Inflammatory macrophage treated with lipopolysaccharide for 1 hour (primary cell): ENCODE results near the gene NEURL1B.

Experiments used
- DNase-seq, 2 donors: peaks; one replicate each; pipeline ENCODE4 v3.0.0-alpha.2; 2020 to 2022

NEURL1B gene

DNA sequence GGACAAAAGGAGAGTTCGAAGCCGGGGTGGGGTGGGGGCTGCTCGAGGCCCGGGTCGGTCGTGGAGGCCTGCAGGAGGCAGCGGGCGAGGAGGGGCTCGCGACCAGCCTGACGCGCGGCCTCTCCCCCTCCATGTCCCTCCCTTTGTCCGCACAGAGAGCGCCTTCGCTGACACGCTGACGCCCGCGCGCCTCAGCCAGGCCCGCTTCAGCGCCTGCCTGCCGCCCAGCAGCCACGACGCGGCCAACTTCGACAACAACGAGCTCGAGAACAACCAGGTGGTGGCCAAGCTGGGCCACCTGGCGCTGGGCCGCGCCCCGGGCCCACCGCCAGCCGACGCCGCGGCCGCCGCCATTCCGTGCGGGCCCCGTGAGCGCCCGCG, 42.2 kb downstream of the NEURL1B start:
- DNase-seq = no peak

DNA sequence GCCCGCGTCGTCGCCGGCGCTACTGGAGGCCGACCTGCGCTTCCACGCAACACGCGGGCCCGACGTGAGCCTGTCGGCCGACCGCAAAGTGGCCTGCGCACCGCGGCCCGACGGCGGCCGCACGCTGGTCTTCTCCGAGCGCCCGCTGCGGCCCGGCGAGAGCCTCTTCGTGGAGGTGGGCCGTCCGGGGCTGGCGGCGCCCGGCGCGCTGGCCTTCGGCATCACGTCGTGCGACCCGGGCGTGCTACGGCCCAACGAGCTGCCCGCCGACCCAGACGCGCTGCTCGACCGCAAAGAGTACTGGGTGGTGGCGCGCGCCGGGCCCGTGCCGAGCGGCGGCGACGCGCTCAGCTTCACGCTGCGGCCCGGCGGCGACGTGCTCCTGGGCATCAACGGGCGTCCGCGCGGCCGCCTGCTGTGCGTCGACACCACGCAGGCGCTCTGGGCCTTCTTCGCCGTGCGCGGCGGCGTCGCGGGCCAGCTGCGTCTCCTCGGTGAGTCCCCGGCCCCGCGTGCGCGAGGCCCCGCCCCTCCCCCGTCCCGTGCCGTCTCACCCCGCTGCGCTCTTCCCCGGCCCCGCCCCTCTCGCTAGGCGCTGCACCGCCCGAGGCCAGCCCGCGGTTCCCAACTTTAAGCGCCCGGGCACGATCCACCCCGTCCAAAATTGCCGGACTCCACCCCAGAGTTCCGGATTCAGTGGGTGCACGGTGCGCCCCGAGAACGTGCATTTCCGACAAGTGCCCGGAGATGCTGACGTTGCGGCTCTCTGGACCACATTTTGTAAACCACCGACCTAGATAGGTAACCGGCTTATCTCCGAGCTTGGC, 42.8 kb downstream of the NEURL1B start:
- DNase-seq = no peak

DNA sequence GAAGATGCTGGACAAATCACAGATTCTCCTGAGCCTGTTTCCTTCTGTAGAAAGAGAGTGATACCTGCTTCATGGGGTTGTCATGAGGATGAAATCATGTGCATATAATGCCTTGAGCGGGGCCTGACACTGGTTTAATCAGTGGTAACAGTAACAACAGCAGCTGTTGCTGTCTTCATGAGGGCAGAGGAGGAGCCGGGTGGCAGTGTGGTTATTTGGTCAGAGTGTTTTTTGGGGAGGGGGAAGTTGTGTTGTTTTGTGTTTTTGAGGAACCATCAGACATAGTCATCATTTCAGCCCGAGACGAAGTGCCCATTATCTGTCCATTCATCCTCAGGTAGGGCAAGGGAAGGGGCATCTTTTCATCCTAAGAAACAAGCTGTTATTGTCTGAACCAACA, 44.0 kb downstream of the NEURL1B start:
- no peak for DNase-seq

DNA sequence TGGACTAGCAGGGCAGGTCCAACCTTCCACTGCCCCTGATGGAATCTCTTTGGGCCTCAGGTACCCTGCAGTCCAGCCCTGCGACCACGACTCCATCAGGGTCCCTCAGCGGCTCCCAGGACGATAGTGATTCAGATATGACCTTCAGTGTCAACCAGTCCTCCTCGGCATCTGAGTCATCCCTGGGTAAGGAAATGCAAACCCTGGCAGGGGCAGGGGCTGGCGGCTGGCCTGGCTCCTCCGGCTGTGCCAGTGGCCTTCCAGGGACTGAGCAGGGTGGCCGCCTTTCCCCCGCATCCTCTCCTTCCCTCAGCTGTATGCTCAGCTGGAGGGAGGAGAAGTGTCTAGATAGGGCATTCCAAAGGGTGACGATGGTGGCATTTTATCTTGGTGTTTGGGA, 45.0 kb downstream of the NEURL1B start:
- DNase-seq = no peak

GRCh38 chr5:172686539-172687390, 45.7 kb downstream of the NEURL1B start:
- DNase-seq = no peak

- DNase-seq = no peak
Measured at GRCh38 chr5:172687940-172688339, 46.9 kb downstream of the NEURL1B start.

GRCh38 chr5:172688349-172689217, 47.5 kb downstream of the NEURL1B start:
- no peak for DNase-seq

DNA sequence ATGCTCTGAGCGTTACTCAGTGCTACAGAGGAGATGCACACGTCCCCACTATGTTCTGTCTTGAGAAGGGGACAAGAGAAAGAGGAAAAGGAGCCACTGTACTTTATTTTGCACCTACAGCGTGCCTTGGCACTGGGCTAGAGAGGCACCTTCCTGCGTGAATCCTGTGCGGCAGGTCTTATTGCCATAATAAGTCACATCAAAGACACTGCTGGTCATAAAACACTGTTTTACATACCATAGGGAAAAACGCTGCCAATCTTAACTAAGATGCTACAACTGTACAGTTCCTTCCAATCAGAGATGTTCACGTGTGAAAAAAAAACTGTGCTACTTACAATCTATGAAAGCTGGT, 48.1 kb downstream of the NEURL1B start:
- DNase-seq = no peak

- DNase-seq = no peak
Measured at GRCh38 chr5:172689801-172690200, 48.7 kb downstream of the NEURL1B start.

DNA sequence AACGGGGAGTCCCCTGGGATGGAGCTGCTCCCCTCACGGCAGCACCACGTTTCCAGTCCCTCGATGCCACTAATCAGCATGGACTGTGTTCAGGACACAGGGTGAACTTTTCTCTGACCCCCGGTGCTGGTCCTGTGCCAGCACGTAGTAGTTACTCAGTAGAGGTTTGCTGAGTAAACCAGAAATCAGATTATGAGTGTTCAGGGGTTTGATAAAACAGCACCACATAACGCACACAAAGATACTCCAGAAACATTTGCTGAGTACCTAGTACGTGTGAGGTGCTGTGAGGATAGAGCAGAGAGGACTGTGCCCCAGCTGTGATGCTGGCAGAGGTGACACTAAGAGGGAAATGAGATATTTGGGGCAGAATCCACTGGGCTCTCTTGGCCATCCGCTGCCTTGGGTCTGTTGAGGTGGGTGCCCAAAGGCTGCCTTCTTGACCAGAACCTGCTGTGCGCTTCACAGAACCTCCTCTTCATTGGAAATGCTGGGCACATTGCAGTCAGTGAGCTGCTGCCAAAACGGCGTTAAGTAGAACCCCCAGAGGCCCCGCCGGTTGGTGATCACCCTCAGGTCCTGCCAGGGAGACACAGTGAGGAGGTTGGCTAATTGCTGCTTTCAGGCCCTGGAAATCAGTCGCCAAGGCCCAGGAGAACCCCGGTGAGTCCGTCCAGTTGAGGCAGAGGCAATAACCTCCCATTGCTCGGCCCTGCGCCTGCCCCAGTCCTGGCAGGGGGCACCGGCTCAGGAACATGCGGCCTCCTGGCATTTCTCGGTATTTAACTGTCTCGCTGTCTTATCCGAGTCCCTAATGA, 49.4 kb downstream of the NEURL1B start:
- no peak for DNase-seq

- no peak for DNase-seq
Measured at GRCh38 chr5:172691886-172692285, 50.8 kb downstream of the NEURL1B start.

GRCh38 chr5:172692451-172692850, 51.4 kb downstream of the NEURL1B start:
- no peak for DNase-seq

DNA sequence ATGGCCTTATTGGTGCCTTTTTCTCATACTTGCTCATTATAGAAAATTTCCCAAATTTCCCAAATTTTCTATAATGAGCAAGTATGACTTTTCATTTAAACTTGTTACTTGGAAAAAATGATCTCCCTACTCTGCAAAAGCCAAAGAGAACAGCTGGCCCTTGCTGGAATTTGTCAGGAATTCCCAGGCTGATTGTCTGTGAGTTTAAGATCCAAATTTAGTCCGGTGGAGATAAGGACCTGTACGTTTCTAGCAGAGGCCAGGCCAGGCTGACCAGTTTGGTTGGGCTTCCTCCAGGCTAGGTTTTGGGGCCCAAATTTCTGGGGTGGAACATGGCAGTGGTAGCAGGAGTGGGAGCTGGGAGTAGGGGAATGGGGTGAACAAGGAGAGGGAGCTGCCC, 51.9 kb downstream of the NEURL1B start:
- no peak for DNase-seq

GRCh38 chr5:172694061-172694460, 53.0 kb downstream of the NEURL1B start:
- no peak for DNase-seq

DNA sequence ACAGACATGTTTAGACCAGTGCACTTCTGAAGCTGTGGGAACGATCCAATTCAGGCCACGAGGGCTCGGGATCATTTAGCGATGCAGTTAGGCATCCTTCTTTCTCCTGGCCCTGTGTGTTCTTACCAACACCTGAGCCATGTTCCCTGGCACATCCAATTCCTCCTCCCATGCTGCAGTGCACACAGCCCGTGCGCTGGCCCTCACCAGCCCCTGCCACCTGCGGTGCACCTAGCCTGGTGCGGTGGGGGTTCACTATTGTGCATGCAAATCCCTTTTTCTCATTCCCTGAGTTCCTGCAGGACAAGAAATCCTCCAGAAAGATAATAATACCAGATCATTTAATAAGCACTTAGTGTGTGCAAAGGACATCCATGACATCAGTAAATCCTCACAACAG, 53.5 kb downstream of the NEURL1B start:
- no peak for DNase-seq

DNA sequence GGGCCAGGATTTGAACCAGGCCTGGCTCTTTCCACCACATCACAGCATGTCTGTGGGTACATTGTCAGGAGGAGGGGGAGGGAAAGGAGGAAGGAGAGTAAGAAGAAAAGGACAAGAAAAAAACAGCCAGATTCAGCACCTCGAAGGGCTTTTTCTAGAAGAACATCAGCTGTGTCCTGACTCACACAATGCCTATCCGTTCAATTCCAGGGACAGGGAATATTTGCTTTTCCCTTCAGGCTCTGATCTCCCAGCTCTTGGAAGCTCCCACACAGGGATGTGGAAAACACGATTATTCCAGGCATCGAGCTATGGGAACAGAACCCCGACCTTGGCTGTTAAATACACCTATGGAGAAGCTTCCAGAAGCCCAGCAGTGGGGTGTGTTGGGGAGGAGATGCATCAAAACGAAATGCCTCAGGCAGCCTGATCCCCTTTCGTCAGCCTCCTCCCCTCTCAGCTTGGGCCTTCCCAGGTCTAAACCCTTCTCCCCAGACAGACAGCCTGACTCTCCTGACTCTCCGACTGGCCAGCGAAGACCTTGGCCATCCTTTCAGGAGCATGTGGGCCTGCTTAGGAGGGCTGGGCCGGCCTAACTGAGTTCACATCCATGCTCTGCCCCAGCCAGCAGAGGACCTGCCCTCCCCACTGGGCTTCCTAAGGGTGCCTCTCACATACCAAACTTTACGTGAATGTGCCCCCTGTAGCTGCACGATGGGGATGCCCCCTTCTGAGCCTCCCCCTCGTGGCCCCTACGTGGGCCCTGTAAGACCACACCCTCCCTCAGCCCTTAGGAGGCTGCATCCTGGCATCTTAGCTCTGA, 54.4 kb downstream of the NEURL1B start:
- DNase-seq = no peak

GRCh38 chr5:172696171-172696849, 55.2 kb downstream of the NEURL1B start:
- no peak for DNase-seq

GRCh38 chr5:172697123-172698121, 56.4 kb downstream of the NEURL1B start:
- peak; percentile 83 to 94 for DNase-seq

- DNase-seq = no peak
Measured at GRCh38 chr5:172699423-172699822, 58.4 kb downstream of the NEURL1B start.

DNA sequence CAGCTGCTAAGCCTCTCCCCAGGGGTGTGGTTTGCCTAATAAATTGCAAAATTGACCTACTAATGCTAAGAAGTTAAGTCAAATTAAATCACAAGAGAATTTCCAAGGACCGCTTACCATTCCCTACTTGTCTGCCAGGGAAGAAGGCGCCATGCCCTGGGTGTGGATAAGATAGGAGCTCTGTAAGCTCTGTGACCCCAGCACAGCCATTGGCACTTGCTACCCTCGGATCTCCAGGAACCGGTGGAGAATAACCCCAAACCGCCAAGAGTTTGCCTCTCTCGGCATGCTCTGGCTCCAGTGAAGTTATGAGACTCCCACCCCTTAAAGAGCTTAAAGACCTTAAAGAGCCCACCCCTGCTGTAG, 58.9 kb downstream of the NEURL1B start:
- no peak for DNase-seq
